GM12872 (cell line): ENCODE measurements around the gene NT5DC1.

Experiments
- TF ChIP-seq, protein P1 (sequence below): IDR thresholded peaks from 3 replicates; pipeline ENCODE4 v1.5.1; 2011; ENCODE audit warnings: low read depth, mild to moderate bottlenecking, low read length, moderate library complexity; ENCODE audit not compliant: insufficient read depth

NT5DC1 gene

DNA sequence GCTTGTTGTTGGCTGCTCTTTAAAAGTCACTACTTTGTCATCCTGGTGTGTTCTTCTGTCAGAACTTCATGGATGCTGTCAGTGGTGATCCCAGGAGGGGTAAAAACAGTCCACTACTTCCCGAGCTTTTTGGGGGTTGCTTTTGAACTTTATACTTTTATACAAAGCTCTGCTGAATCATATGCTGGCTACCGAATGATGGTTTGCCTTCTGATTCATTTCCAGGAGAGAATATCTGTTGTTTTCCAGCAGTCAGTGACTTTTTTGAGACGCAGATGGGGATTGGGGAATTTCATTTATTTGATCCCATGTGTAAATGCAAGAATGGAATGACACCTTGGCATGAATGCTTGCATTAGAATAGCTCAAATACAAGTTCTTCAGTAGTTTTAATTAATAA lies 58.0 kb downstream of the NT5DC1 start:
- TF ChIP-seq, protein P1, sequence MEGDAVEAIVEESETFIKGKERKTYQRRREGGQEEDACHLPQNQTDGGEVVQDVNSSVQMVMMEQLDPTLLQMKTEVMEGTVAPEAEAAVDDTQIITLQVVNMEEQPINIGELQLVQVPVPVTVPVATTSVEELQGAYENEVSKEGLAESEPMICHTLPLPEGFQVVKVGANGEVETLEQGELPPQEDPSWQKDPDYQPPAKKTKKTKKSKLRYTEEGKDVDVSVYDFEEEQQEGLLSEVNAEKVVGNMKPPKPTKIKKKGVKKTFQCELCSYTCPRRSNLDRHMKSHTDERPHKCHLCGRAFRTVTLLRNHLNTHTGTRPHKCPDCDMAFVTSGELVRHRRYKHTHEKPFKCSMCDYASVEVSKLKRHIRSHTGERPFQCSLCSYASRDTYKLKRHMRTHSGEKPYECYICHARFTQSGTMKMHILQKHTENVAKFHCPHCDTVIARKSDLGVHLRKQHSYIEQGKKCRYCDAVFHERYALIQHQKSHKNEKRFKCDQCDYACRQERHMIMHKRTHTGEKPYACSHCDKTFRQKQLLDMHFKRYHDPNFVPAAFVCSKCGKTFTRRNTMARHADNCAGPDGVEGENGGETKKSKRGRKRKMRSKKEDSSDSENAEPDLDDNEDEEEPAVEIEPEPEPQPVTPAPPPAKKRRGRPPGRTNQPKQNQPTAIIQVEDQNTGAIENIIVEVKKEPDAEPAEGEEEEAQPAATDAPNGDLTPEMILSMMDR = no peak

- TF ChIP-seq, protein P1 = no peak
These were observed 59.3 kb downstream of the NT5DC1 start for GRCh38 chr6:116159782-116160524.

DNA sequence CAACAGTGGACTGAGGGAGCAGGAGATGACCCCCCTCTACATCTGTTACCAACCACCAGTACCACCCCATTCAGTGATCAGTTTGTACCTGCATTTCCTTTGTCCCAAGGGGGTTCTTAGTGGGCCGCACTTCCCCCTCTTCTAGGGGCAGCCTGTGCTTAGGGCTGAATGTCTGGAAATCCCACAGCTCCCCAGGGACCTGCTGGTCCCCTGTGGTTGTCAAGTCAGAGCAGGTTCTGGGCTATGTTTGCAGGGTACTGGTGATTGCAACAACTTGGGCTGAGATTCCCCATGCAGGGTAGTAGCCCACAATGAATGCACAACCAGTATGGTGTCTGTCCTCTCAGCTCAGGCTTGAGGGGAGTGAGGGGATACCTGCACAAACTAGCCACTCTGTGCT lies 64.9 kb downstream of the NT5DC1 start:
- TF ChIP-seq, protein P1 = no peak

DNA sequence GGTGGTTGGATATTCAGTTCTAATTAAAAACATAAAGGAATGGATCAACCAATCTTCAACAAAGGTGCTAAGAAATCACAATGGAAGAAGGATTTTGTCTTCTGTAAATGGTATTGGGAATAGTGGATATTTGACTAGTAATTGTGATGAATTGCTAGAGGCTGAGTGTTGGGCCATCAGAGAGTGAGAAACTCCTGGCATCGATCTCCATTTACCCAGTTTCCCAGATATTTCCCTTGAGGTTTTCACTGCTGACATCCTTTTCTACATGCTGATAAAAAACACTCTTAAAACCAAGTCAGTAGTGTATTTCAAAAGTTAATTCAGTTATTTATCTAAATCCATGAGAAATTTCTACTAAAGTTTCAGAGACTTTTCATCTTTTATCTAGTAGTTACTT lies 65.7 kb downstream of the NT5DC1 start:
- TF ChIP-seq, protein P1 = no peak

DNA sequence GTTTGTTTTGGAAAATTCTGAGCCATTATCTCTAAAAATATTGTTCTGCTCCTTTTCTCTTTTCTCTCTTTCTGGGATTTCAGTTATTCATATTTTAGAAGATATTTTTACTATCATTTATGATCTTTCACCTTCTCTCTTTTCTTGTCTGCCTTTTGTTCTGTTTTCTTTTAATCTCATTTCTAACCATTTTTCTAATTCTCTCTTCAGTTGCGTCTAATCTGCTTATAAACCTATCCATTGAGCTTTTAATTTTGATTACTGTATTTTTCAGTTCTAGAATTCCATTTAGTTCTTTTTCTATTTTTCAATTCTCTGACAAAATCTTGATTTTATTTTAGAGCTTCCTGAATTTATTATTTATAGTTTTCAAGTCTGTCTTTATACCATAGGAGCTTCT lies 67.5 kb downstream of the NT5DC1 start:
- TF ChIP-seq, protein P1 = no peak

- TF ChIP-seq, protein P1 = no peak
These were observed 69.2 kb downstream of the NT5DC1 start for GRCh38 chr6:116169880-116170279.

- TF ChIP-seq, protein P1 = no peak
These were observed 69.9 kb downstream of the NT5DC1 start for GRCh38 chr6:116170358-116171057.
